ENCODE results near the gene CFAP74.

GRCh38 chr1:1941211-1941841 is 62.3 kb downstream of the CFAP74 start:
- TF ChIP-seq CTCF (IDR thresholded peaks at IDR 0.05), result no peak
- no peak for TF ChIP-seq POLR2A (IDR thresholded peaks at IDR 0.05)

Measured in heart left ventricle (tissue), 13 donors.